Stomach (tissue), 4 donors: Measurements from ENCODE around the gene CELA2B.

ENCODE experiments used
- POLR2AphosphoS5 ChIP-seq, 3 donors: sonication (generic); formaldehyde crosslinking; IDR thresholded peaks; one replicate each; pipeline ENCODE4 v1.6.1; 2016; ENCODE audit warnings: antibody characterized with exemption in 3 of 3
- TF ChIP-seq, protein P1 (sequence below), 7 experiments: fragments of 450-650 bp in 4 of 7; fragments of 200-600 bp in 3 of 7; sonication (generic) in 3 of 7; IDR thresholded peaks; one replicate each; pipeline ENCODE4 v1.5.1; 2016 to 2019; ENCODE audit warnings: antibody characterized with exemption in 7 of 7, control low read depth in 2 of 7, mild to moderate bottlenecking in 1 of 7

DNA sequence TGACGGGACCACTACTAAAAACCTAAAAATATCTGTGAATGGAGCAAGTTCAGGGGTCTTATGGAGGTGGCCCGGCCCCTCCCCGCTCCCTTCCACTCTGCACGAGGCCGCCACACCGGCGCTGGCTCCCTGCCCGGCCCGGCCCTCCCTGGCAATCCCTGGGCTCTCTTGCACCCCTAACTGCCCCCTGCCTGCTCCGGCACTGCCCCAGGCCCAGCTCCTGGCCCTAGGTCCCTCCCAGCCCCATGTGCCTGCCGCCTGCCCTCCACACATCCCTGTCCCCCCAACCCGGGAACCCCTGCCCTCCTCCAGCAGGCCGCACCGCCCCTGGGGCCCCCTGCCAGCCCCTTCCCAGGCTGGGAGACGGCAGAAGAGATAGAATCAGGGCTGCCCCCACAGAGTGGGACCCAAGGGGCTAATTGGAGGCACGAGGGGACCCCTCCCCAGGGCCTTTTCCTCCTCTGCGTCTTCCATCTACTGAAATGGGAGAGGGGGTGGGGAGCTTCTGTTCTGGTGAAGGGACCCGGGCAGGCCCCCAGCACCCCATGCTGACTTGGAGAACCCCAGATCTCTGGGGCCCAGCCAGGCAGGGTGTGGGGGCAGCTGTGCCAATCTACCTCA lies 47.0 kb upstream of the CELA2B start:
- TF ChIP-seq, protein P1, sequence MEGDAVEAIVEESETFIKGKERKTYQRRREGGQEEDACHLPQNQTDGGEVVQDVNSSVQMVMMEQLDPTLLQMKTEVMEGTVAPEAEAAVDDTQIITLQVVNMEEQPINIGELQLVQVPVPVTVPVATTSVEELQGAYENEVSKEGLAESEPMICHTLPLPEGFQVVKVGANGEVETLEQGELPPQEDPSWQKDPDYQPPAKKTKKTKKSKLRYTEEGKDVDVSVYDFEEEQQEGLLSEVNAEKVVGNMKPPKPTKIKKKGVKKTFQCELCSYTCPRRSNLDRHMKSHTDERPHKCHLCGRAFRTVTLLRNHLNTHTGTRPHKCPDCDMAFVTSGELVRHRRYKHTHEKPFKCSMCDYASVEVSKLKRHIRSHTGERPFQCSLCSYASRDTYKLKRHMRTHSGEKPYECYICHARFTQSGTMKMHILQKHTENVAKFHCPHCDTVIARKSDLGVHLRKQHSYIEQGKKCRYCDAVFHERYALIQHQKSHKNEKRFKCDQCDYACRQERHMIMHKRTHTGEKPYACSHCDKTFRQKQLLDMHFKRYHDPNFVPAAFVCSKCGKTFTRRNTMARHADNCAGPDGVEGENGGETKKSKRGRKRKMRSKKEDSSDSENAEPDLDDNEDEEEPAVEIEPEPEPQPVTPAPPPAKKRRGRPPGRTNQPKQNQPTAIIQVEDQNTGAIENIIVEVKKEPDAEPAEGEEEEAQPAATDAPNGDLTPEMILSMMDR (IDR thresholded peaks at IDR 0.05), result no peak
- no peak for TF ChIP-seq POLR2AphosphoS5 (IDR thresholded peaks at IDR 0.05)
